SK-N-SH (cell line): ENCODE measurements around the gene LHPP. TPM values are rescaled to one million over a fixed set of nuclear protein-coding genes. Genes with fewer than 3 reads are reported as not detected.

ENCODE experiments used
- CTCF ChIA-PET: fragments of 300-600, 350-600 bp; formaldehyde crosslinking; extraction: SDS; loops from one replicate; lab custom pipeline; 2021; lab: Yijun Ruan, JAX
- POLR2A ChIA-PET: fragments of 350-600 bp; sonication (Branson Sonifier 250); formaldehyde crosslinking; extraction: SDS; loops from one replicate; lab custom pipeline; 2020; ENCODE audit warnings: antibody characterized with exemption, inconsistent platforms; lab: Yijun Ruan, JAX
- DNase-seq: peaks from one replicate; pipeline ENCODE4 v3.0.0; 2012
- H2AFZ ChIP-seq: fragments of 200-600 bp; sonication (generic); 2 replicates; pipeline ENCODE4 v1.8.1; 2016; ENCODE audit warnings: antibody characterized with exemption, mild to moderate bottlenecking, low read depth
- H3F3A ChIP-seq: fragments of 200-600 bp; sonication (generic); replicated peaks from 2 replicates; pipeline ENCODE3; 2016; ENCODE audit warnings: antibody characterized with exemption, mild to moderate bottlenecking; ENCODE audit not compliant: insufficient read depth
- H3K27ac ChIP-seq, 2 experiments: fragments of 200-500 bp in 1 of 2; fragments of 200-600 bp in 1 of 2; sonication (Bioruptor generic) in 1 of 2; sonication (generic), shearing (Covaris generic) in 1 of 2; 2 replicates each; pipeline versions ENCODE4 v1.5.1 to v1.6.1; 2014 to 2016; ENCODE audit warnings: low read depth in 2 of 2, inconsistent platforms in 1 of 2, low read length in 1 of 2, mild to moderate bottlenecking in 1 of 2, mixed read lengths in 1 of 2
- H3K27me3 ChIP-seq: fragments of 200-600 bp; sonication (generic), shearing (Covaris generic); 2 replicates; pipeline ENCODE4 v1.6.1; 2016; ENCODE audit warnings: mixed run types; ENCODE audit not compliant: insufficient read depth
- H3K36me3 ChIP-seq, 2 experiments: fragments of 200-500 bp in 1 of 2; fragments of 200-600 bp in 1 of 2; sonication (Bioruptor generic) in 1 of 2; sonication (generic) in 1 of 2; replicated peaks in 1 of 2; 2 replicates each; pipeline versions ENCODE3 to v1.5.1; 2014 to 2016; ENCODE audit warnings: low read length in 1 of 2, mild to moderate bottlenecking in 1 of 2; ENCODE audit not compliant: insufficient read depth in 2 of 2, control insufficient read depth in 1 of 2
- H3K4me1 ChIP-seq, 2 experiments: fragments of 200-500 bp in 1 of 2; fragments of 200-600 bp in 1 of 2; sonication (Bioruptor generic) in 1 of 2; sonication (generic), shearing (Covaris generic) in 1 of 2; 2 replicates each; pipeline versions ENCODE4 v1.5.1 to v1.6.1; 2014 to 2016; ENCODE audit warnings: low read depth in 1 of 2, low read length in 1 of 2, mixed run types in 1 of 2; ENCODE audit not compliant: insufficient read depth in 2 of 2, control insufficient read depth in 1 of 2
- H3K4me2 ChIP-seq: fragments of 200-600 bp; sonication (generic), shearing (Covaris generic); 2 replicates; pipeline ENCODE4 v1.6.1; 2017; ENCODE audit warnings: mixed run types
- H3K4me3 ChIP-seq, 2 experiments: fragments of 200-500 bp in 1 of 2; fragments of 200-600 bp in 1 of 2; sonication (Bioruptor generic) in 1 of 2; sonication (generic), shearing (Covaris generic) in 1 of 2; 2 replicates each; pipeline versions ENCODE4 v1.5.1 to v1.8.1; 2014 to 2016; ENCODE audit warnings: low read depth in 2 of 2, inconsistent platforms in 1 of 2, low read length in 1 of 2, mild to moderate bottlenecking in 1 of 2, mixed read lengths in 1 of 2, moderate library complexity in 1 of 2
- H3K79me2 ChIP-seq: fragments of 200-600 bp; sonication (generic); 2 replicates; pipeline ENCODE4 v1.8.1; 2017; ENCODE audit warnings: mild to moderate bottlenecking; ENCODE audit not compliant: insufficient read depth
- H3K9ac ChIP-seq: fragments of 200-600 bp; sonication (generic); 2 replicates; pipeline ENCODE4 v1.6.1; 2017; ENCODE audit warnings: mixed run types
- H3K9me2 ChIP-seq: fragments of 200-600 bp; sonication (generic); 2 replicates; pipeline ENCODE4 v1.6.1; 2017; ENCODE audit warnings: mixed run types
- H3K9me3 ChIP-seq: fragments of 200-600 bp; sonication (generic); 2 replicates; pipeline ENCODE4 v1.6.1; 2017; ENCODE audit warnings: mixed run types, mild to moderate bottlenecking, moderate library complexity
- H4K20me1 ChIP-seq: fragments of 200-600 bp; sonication (generic); 2 replicates; pipeline ENCODE4 v1.6.1; 2017; ENCODE audit warnings: mild to moderate bottlenecking, mixed run types; ENCODE audit not compliant: insufficient read depth
- FOSL2 ChIP-seq: IDR thresholded peaks from 2 replicates; pipeline ENCODE4 v1.4.0; 2012; ENCODE audit warnings: low read depth, mild to moderate bottlenecking, moderate library complexity, borderline replicate concordance
- GABPA ChIP-seq: IDR thresholded peaks from 2 replicates; pipeline ENCODE4 v1.4.0; 2012; ENCODE audit warnings: low read depth, mild to moderate bottlenecking
- GATA2 ChIP-seq: sonication (generic); formaldehyde crosslinking; IDR thresholded peaks from 2 replicates; pipeline ENCODE4 v1.5.0; 2020; ENCODE audit warnings: mild to moderate bottlenecking, missing genetic modification reagents
- MEF2A ChIP-seq: IDR thresholded peaks from 2 replicates; pipeline ENCODE4 v1.4.0; 2012; ENCODE audit warnings: low read depth, borderline replicate concordance
- PBX3 ChIP-seq: IDR thresholded peaks from 2 replicates; pipeline ENCODE4; 2012
- RXRA ChIP-seq: IDR thresholded peaks from 2 replicates; pipeline ENCODE4 v1.4.0; 2012; ENCODE audit warnings: low read depth, mild to moderate bottlenecking, borderline replicate concordance
- SMC3 ChIP-seq: IDR thresholded peaks from 2 replicates; pipeline ENCODE4 v1.6.1; 2012; ENCODE audit warnings: low read depth, low read length, improper control_type of control experiment
- WGBS: methylation state at CpG from one replicate; pipeline ENCODE4 v1.1.6; 2017; ENCODE audit warnings: low lambda C conversion rate; 5-methylcytosine and 5-hydroxymethylcytosine counted together
- polyA plus RNA-seq, 3 experiments: library from polyadenylated mRNA; depleted of rRNA; stranded (reverse); fragments of >200 nt; gene quantifications; 2 replicates each; pipeline ENCODE4 v1.2.3, GENCODE V29; 2012
- TF ChIP-seq, protein P1 (sequence below): IDR thresholded peaks from 2 replicates; pipeline ENCODE4 v1.4.0; 2012; ENCODE audit warnings: low read depth
- TF ChIP-seq, protein P2 (sequence below): IDR thresholded peaks from 2 replicates; pipeline ENCODE4 v1.4.0; 2012; ENCODE audit warnings: low read depth, borderline replicate concordance
- TF ChIP-seq, protein P3 (sequence below): fragments of 150-350 bp; IDR thresholded peaks from 2 replicates; pipeline ENCODE4 v1.6.1; 2017; ENCODE audit warnings: antibody characterized with exemption, low read length, low read depth, borderline replicate concordance
- TF ChIP-seq, protein P4 (sequence below): IDR thresholded peaks from 2 replicates; pipeline ENCODE4 v1.6.1; 2012; ENCODE audit warnings: mild to moderate bottlenecking, low read depth, low read length, moderate library complexity

The LHPP gene
- polyA plus RNA-seq, 1 of the 3 experiments (the other 2 are of a cell fraction): 29.8 TPM

GRCh38 chr10:124536496-124537050, 75.0 kb downstream of the LHPP start:
- Histone ChIP-seq H3K9me3 (no peaks in the 10 kb centered on the region), H3K4me2 (no peak overlapping the region), H3K9me2 (no peaks in the 10 kb centered on the region), H2AFZ (no peak overlapping the region), H3K4me3 (no peak overlapping the region), H3F3A (no peaks in the 10 kb centered on the region), H3K27ac (no peak overlapping the region), H3K36me3 (no peaks in the 10 kb centered on the region), H3K27me3 (no peaks in the 10 kb centered on the region), H3K9ac (no peak overlapping the region), H3K4me1 (peaks cover 0 to 6% of the 10 kb centered on the region in 2 experiments; a peak in 1 of 4 replicates), H3K79me2 (no peaks in the 10 kb centered on the region), H4K20me1 (no peaks in the 10 kb centered on the region)
- DNase-seq: no peak
- ChIA-PET CTCF (interaction anchor here (0.7 to 15.3 kb wide), 5 partner anchors 9 to 512 kb away, joined by 3 to 192 read pairs (median 3); partner anchors contain the start of gene FAM53B), POLR2A (no interaction called here)
- WGBS: 77% methylated on average over 5 of the region's 5 CpGs
- TF ChIP-seq FOSL2: no peak
- TF ChIP-seq SMC3: no peak
- no peak for TF ChIP-seq MEF2A
- TF ChIP-seq, all 33 proteins: peak for 0

GRCh38 chr10:124537166-124537725, 75.6 kb downstream of the LHPP start:
- Histone ChIP-seq H3K9me3 (no peaks in the 10 kb centered on the region), H3K36me3 (no peaks in the 10 kb centered on the region), H3K27ac (no peak overlapping the region), H2AFZ (no peak overlapping the region), H3K4me1 (peaks cover 0 to 6% of the 10 kb centered on the region in 2 experiments; a peak in 1 of 4 replicates), H4K20me1 (no peaks in the 10 kb centered on the region), H3F3A (no peaks in the 10 kb centered on the region), H3K9me2 (no peaks in the 10 kb centered on the region), H3K4me2 (no peak overlapping the region), H3K27me3 (no peaks in the 10 kb centered on the region), H3K79me2 (no peaks in the 10 kb centered on the region), H3K9ac (no peak overlapping the region), H3K4me3 (no peak overlapping the region)
- TF ChIP-seq GABPA: no peak
- ChIA-PET POLR2A (no interaction called here), CTCF (interaction anchor here (0.7 to 15.3 kb wide), 5 partner anchors 10 to 290 kb away, joined by 3 to 192 read pairs (median 8); partner anchors contain the start of gene FAM53B)
- DNase-seq: no peak
- 92% methylated on average over 6 of the region's 18 CpGs for WGBS

DNA sequence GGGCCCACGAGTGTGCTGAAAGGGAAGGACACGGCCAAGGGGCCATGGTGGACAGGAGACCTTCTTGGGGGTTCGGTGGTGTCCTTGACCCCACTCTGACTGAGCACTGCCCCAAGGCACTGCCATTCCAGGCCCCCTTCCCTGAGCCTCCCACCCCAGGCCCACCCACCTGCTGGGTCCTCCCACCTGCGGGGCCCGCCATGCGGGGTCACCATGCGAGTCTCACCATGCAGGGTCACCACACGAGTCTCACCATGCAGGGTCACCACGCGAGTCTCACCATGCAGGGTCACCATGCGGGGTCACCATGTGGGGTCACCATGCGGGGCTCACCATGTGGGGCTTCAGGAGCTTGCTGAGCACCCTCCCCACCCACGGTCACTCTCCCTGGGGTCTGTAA, 76.3 kb downstream of the LHPP start:
- Histone ChIP-seq H3K9ac (no peak overlapping the region), H3K27ac (no peak overlapping the region), H3K9me3 (no peaks in the 10 kb centered on the region), H3K79me2 (no peaks in the 10 kb centered on the region), H3F3A (no peaks in the 10 kb centered on the region), H2AFZ (no peak overlapping the region), H3K36me3 (no peaks in the 10 kb centered on the region), H3K9me2 (no peaks in the 10 kb centered on the region), H4K20me1 (no peaks in the 10 kb centered on the region), H3K4me3 (no peak overlapping the region), H3K4me1 (peaks cover 0 to 6% of the 10 kb centered on the region in 2 experiments; a peak in 1 of 4 replicates), H3K27me3 (no peaks in the 10 kb centered on the region), H3K4me2 (no peak overlapping the region)
- 85% methylated on average over 6 of the region's 13 CpGs for WGBS
- DNase-seq: no peak
- ChIA-PET CTCF (interaction anchor here (1.0 to 15.3 kb wide), 8 partner anchors 8 to 289 kb away, joined by 3 to 192 read pairs (median 7); partner anchors contain the start of gene FAM53B), POLR2A (no interaction called here)
- TF ChIP-seq, protein P1, sequence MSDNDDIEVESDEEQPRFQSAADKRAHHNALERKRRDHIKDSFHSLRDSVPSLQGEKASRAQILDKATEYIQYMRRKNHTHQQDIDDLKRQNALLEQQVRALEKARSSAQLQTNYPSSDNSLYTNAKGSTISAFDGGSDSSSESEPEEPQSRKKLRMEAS: no peak
- TF ChIP-seq MEF2A (no peak), RXRA (no peak), SMC3 (no peak), PBX3 (no peak), GATA2 (no peak)
- TF ChIP-seq, protein P2, sequence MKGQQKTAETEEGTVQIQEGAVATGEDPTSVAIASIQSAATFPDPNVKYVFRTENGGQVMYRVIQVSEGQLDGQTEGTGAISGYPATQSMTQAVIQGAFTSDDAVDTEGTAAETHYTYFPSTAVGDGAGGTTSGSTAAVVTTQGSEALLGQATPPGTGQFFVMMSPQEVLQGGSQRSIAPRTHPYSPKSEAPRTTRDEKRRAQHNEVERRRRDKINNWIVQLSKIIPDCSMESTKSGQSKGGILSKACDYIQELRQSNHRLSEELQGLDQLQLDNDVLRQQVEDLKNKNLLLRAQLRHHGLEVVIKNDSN: no peak
- TF ChIP-seq, protein P3, sequence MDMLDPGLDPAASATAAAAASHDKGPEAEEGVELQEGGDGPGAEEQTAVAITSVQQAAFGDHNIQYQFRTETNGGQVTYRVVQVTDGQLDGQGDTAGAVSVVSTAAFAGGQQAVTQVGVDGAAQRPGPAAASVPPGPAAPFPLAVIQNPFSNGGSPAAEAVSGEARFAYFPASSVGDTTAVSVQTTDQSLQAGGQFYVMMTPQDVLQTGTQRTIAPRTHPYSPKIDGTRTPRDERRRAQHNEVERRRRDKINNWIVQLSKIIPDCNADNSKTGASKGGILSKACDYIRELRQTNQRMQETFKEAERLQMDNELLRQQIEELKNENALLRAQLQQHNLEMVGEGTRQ: no peak
- TF ChIP-seq, protein P4, sequence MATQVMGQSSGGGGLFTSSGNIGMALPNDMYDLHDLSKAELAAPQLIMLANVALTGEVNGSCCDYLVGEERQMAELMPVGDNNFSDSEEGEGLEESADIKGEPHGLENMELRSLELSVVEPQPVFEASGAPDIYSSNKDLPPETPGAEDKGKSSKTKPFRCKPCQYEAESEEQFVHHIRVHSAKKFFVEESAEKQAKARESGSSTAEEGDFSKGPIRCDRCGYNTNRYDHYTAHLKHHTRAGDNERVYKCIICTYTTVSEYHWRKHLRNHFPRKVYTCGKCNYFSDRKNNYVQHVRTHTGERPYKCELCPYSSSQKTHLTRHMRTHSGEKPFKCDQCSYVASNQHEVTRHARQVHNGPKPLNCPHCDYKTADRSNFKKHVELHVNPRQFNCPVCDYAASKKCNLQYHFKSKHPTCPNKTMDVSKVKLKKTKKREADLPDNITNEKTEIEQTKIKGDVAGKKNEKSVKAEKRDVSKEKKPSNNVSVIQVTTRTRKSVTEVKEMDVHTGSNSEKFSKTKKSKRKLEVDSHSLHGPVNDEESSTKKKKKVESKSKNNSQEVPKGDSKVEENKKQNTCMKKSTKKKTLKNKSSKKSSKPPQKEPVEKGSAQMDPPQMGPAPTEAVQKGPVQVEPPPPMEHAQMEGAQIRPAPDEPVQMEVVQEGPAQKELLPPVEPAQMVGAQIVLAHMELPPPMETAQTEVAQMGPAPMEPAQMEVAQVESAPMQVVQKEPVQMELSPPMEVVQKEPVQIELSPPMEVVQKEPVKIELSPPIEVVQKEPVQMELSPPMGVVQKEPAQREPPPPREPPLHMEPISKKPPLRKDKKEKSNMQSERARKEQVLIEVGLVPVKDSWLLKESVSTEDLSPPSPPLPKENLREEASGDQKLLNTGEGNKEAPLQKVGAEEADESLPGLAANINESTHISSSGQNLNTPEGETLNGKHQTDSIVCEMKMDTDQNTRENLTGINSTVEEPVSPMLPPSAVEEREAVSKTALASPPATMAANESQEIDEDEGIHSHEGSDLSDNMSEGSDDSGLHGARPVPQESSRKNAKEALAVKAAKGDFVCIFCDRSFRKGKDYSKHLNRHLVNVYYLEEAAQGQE: no peak
